Dedifferentiated amniotic fluid mesenchymal stem cell (primary cell): Measurements from ENCODE around the gene RBMS3.

Source experiments
- DNase-seq: peaks from one replicate; pipeline ENCODE4 v3.0.0-alpha.2; 2016; ENCODE audit errors: extremely low spot score

Gene RBMS3

GRCh38 chr3:29889215-29889614 is 608.3 kb downstream of the RBMS3 start:
- no peak for DNase-seq

GRCh38 chr3:29890801-29891200 is 609.9 kb downstream of the RBMS3 start:
- no peak for DNase-seq

GRCh38 chr3:29892976-29893554 is 612.2 kb downstream of the RBMS3 start:
- no peak for DNase-seq

- DNase-seq: no peak
Measured at GRCh38 chr3:29896856-29897255, 616.0 kb downstream of the RBMS3 start.

- no peak for DNase-seq
Measured at GRCh38 chr3:29898171-29898965, 617.5 kb downstream of the RBMS3 start.

- no peak for DNase-seq
Measured at GRCh38 chr3:29899021-29899420, 618.1 kb downstream of the RBMS3 start.

GRCh38 chr3:29901097-29901496 is 620.2 kb downstream of the RBMS3 start:
- no peak for DNase-seq

- DNase-seq: no peak
Measured at GRCh38 chr3:29903600-29903999, 622.7 kb downstream of the RBMS3 start.

- no peak for DNase-seq
Measured at GRCh38 chr3:29906906-29907305, 626.0 kb downstream of the RBMS3 start.

- no peak for DNase-seq
Measured at GRCh38 chr3:29912600-29913288, 631.9 kb downstream of the RBMS3 start.

- DNase-seq: peak; percentile 72
Measured at GRCh38 chr3:29914861-29915524, 634.1 kb downstream of the RBMS3 start.

- DNase-seq: no peak
Measured at GRCh38 chr3:29919571-29919970, 638.7 kb downstream of the RBMS3 start.

GRCh38 chr3:29922992-29923746 is 642.3 kb downstream of the RBMS3 start:
- DNase-seq: peak; percentile 84

GRCh38 chr3:29924783-29925561 is 644.1 kb downstream of the RBMS3 start:
- no peak for DNase-seq

GRCh38 chr3:29926378-29926777 is 645.5 kb downstream of the RBMS3 start:
- DNase-seq: no peak

- no peak for DNase-seq
Measured at GRCh38 chr3:29932696-29933325, 651.9 kb downstream of the RBMS3 start.

- DNase-seq: no peak
Measured at GRCh38 chr3:29933802-29934490, 653.1 kb downstream of the RBMS3 start.

GRCh38 chr3:29934751-29935150 is 653.9 kb downstream of the RBMS3 start:
- DNase-seq: no peak

GRCh38 chr3:29936054-29936453 is 655.2 kb downstream of the RBMS3 start:
- DNase-seq: no peak

- DNase-seq: no peak
Measured at GRCh38 chr3:29936766-29937165, 655.9 kb downstream of the RBMS3 start.
